Activated CD4-positive, CD25-positive, alpha-beta regulatory T cell treated with anti-CD3 and anti-CD28 coated beads, Interleukin-2, amount 50 U/mL, for 24 hours (primary cell): Measurements from ENCODE around the gene SLC2A4RG.
"Not testable (repeated sequence)": the region's sequence is repeated elsewhere in the genome, so short reads cannot be mapped to it uniquely, and the experiment has no call there.

ENCODE experiments used
- ATAC-seq, 2 donors: fragments of 150-1000 bp; cut with Tn5 transposase; one replicate each; pipeline ENCODE4 v1.10.0; 2021; ENCODE audit warnings: mild to moderate bottlenecking in 1 of 2, moderate library complexity in 1 of 2

SLC2A4RG gene

GRCh38 chr20:63758152-63758551 is 18.6 kb downstream of the SLC2A4RG start:
- ATAC-seq = no peak

DNA sequence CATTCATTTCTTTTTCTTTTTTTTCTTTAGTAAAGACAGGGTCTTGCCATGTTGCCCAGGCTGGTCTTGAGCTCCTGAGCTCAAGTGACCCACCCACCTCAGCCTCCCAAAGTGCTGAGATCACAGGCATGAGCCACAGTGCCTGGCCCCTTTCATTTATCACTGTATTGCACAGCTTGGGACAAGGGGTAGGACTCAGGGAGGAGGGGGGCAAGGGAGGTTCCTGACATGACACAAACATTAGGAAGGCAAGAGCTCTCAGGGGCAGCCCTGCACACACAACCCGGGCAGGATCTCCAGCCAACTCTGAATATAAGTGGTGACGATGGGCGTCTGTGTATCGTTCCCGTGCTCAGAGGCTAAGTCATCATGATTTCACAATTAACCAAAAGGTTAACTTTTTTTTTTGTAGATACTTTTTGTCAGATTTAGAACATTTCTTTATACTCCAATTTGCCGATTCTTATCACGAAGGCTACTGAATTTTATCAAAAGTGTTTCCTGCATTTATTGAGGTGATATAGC is 19.9 kb downstream of the SLC2A4RG start:
- no peak for ATAC-seq

GRCh38 chr20:63765082-63765873 is 25.7 kb downstream of the SLC2A4RG start:
- ATAC-seq = no peak

DNA sequence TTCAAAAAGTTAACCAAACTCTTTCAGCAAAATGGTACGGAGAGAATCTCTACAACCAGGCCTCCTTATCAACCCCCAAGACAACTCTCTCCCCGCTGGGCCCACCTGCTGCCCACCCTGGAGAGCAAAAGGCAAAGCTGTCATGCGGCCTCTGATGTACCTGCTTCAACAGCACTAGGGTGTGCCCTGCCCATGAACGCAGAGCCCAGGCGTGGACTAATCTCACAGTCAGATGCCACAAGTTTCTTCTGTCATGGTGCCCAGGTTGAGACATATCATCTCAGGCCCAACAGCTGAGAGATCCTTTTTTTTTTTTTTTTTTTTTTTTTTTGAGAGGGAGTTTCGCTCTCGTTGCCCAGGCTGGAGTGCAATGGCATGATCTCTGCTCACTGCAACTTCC is 26.3 kb downstream of the SLC2A4RG start:
- ATAC-seq = no peak

- ATAC-seq = no peak
Measured at GRCh38 chr20:63766695-63767426, 27.3 kb downstream of the SLC2A4RG start.

DNA sequence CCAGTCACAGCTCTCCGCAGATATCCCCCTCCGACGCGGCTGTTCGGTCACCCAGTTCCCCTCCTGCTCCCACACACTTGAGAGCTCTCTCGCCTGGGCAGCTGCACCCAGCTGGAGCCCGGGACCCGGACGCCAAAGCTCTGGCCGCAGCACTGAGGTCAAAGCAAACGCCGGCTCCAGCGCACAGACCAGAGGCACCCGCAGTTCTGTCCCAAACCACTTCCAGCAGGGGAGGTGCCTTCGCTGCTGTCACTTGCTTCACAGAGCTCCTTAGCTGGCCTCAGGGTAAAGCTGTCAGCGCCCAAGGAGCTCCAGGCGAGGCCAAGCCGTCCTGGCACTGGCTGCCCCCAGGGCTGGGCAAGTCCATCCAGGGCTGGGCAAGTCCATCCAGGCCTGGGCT is 27.9 kb downstream of the SLC2A4RG start:
- ATAC-seq = no peak

GRCh38 chr20:63767886-63768285 is 28.3 kb downstream of the SLC2A4RG start:
- no peak for ATAC-seq

DNA sequence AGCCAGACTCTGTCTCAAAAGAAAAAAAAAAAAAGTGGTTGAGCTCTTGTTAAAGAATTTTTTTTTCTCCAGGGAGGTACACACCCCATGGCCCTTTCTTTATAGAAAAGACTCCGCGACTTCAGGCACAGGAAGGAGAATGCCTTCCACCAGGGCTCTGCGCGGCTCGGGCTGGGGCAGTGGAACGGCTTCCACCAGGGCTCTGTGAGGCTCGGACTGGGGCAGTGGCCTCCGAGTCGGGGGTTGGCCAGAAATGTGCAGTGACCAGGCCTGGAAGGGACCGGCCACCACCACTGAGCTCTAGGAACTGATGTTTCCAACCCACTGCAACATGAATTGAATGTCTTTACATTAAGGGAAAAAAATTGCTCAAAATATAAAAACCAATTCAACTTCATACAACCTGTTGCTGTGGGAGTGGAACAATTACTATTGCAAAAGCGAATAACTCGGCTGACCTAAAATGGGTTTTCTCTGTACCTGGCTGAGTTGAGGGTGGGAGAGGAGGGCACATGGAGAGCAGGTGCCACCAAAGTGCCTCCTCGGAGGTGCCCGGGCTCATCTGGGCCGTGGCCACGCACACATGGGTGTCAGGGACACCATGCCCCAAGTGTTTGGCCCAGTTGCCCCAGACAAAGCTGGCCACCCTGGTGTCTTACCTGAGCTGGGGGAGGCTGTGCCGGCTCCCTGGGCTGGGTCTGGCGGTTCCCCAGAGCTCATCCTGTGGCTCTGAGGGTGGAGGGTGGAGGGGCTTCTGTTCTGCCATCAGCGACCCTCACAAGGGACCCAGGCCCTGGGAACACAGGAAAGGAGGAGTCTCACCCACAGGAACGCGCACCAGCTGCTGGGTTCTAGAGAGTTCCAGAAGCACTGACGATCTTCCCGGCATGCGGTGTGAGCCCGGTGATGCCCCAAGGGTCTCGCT is 29.3 kb downstream of the SLC2A4RG start:
- no peak for ATAC-seq

DNA sequence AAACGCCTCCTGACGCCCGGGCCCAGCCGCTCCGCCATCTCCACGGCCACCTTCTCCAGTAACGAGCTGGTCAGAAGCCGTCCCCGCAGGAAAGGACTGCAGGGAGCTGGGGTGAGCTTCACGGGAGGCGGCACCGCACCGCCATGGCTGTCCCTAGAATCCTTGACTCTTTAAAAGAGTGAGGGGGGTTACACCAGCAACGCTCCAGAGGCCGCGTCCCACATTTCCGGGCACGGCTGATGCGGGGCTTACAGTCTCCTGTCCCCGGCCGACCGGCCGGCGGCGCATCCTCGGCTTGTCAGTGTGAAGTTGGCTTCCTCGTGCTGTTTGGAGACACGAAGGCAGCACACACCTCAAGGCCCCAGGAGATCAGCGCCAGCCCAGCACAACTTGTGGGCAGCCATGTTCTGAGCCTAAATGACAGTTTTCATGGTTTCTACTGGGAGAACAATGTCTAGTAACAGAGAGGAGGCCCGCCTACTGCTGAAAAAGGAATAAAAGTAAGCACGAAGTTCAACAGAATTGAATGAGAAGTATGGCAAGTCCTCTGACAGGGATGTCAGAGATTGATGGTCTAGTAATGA is 30.4 kb downstream of the SLC2A4RG start:
- ATAC-seq = no peak

- ATAC-seq = no peak
Measured at GRCh38 chr20:63771046-63771707, 31.6 kb downstream of the SLC2A4RG start.

GRCh38 chr20:63772781-63773518 is 33.4 kb downstream of the SLC2A4RG start:
- ATAC-seq = no peak

GRCh38 chr20:63773571-63774241 is 34.1 kb downstream of the SLC2A4RG start:
- ATAC-seq = no peak

GRCh38 chr20:63774306-63774705 is 34.7 kb downstream of the SLC2A4RG start:
- ATAC-seq = no peak

DNA sequence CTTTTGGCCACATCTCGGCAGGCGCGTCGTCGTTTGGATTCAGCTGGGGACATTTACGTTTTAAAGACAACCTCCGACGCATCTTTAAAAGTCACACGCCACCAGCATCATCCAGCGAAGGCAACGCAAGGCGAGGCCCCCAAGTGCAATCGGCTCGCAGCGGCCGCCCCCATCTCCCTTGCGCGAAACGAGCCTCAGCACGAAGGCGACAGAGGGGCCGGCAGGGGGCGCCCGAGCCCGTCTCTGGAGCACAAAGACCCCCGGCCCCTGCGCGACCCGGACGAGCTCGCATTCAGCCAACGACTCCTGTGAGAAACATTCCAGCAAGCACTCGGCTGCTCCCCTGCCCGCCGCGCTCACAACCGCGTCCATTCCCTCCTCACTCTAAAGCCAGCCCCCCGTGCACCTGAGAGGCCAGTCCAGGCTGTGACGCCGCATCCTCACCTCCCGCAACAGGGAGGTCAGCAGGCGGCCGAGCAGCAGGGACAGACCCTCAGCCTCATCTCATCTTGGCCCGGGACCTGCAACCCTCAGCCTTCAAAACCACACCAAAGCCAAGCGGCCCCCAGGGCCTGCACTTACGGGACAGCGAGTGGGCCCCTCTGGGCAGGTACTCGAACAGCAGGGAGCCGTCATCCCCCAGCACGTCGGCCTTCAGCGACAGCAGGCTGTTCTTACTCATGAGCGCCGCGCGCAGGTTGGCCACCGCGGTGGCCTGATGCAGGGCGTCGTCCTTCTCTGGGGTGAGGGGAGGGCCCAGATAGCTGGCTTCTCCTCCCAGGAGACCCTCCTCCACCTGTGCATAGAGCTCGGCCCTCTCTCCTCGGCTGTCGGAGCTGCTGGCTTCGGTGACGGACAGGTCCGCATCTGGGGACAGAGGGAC is 35.8 kb downstream of the SLC2A4RG start:
- ATAC-seq = no peak

DNA sequence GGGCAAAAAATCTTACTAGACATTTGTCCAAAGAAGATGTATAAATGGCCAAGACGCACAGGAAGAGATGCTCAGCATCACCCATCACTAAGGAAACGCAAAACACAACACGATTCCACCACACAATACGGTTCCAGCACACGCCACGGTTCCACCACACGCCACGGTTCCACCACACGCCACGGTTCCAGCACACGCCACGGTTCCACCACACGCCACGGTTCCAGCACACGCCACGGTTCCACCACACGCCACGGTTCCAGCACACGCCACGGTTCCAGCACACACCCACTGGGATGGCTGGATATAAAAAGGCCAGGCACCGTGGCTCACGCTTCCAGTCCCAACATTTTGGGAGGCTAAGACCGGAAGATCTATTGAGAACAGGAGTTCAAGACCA is 37.3 kb downstream of the SLC2A4RG start:
- not testable (repeated sequence) for ATAC-seq

DNA sequence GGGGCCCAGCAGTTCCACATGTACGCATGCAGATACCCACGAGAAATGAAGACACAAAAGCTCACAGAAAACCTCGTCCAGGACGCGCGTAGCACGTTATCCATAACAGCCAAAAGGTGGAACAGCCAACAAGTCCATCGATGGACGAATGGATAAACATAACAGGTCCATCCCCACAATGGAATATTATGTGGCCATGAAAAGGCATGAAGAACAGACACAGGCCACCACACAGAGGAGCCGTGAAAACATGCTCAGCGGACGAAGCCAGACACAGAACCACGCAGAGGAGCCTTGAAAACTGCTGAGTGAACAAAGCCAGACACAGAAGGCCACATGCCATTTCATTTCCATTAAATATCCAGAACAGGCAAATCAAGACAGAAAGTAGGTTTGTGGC is 38.0 kb downstream of the SLC2A4RG start:
- ATAC-seq = no peak

DNA sequence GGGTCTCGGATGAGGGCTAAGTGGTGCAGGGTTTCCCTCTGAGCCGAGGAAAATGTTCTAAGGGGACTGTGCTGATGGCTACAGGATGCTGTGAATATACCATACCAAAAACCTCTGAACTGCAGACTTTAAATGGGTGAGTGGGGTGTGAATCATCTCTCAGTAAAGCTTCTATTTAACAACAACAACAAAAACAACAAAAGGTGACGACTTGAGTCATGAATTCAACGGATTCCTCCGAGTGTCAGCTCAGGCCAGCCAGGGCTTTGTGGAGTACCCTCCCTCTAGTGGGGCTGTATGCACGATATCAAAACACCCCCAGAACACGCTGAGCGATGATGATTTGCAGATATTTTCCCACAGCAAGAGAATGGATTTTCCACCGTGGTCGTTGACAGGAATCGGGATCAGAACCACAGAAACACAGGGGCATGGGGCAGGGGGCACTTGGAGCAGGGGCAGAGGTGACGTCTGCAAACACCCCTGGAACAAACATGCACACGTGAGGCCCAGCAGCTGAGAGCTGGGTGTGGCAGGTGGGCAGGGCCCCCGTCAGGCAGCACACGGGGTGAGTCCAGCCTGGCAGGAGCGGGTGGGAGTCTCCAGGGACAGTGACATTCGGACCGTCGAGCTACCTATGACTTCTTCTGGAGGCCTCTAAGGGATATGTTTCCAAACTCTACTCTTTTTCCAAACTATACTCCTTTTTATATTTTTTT is 38.6 kb downstream of the SLC2A4RG start:
- no peak for ATAC-seq

GRCh38 chr20:63778857-63779256 is 39.3 kb downstream of the SLC2A4RG start:
- no peak for ATAC-seq

GRCh38 chr20:63781181-63781580 is 41.6 kb downstream of the SLC2A4RG start:
- no peak for ATAC-seq
